Fibroblast of the aortic adventitia (primary cell): Measurements from ENCODE around the gene LRRFIP2. TPM values are rescaled to one million over a fixed set of nuclear protein-coding genes. Genes with fewer than 3 reads are reported as not detected.

ENCODE experiments used
- DNase-seq: peaks from one replicate; pipeline ENCODE4 v3.0.0-alpha.2; 2010; ENCODE audit warnings: low read depth
- H3K4me3 ChIP-seq: 2 replicates; pipeline ENCODE4 v1.5.1; 2011; ENCODE audit warnings: low read depth, mild to moderate bottlenecking, control low read depth, low read length, moderate library complexity
- total RNA-seq: library from RNA; depleted of rRNA; stranded (reverse); fragments of >200 nt; gene quantifications from 2 replicates; pipeline ENCODE4 v1.2.3, GENCODE V29; 2012; ENCODE audit warnings: low replicate concordance
- TF ChIP-seq, protein P1 (sequence below): IDR thresholded peaks from 2 replicates; pipeline ENCODE4 v1.5.1; 2011; ENCODE audit warnings: mild to moderate bottlenecking, low read length, control low read depth, inconsistent platforms; ENCODE audit not compliant: insufficient read depth

Gene LRRFIP2
- total RNA-seq, 1 donor, result 46.8 TPM

DNA sequence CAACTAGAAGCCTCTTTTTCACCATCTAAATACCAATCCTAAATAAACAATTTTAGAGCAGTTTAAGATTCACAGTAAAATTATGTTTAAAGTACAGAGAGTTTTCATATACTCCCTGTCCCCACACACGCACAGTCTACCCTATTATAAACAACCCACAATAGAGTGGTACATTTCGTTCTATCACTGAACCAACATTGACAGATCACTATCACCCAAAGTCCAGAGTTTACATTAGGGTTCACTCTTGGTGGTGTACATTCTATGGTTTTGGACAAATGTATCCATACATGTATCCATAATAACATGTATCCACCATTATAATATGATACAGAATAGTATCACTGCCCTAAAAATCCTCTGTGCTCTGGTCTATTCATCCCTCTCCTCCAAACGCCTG lies 92.1 kb downstream of the LRRFIP2 start:
- no peak for DNase-seq
- no peak overlapping the region for H3K4me3 ChIP-seq

DNA sequence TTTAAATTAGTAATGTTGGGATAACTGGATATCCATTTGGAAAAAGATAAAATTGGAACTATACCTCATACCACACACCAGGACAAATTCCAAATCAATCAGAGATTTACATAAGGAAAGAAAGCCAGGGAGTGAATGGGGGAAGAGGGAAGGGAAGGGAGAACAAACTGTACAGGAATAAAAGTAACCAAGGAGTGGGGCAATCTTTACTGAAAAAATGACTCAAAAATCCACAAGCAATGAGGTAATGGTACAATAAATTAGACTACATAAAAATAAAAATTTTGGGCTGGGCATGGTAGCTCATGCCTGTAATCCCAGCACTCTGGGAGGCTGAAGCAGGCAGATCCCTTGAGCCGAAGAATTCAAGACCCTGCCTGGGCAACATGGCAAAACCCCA lies 98.4 kb downstream of the LRRFIP2 start:
- H3K4me3 ChIP-seq, result no peak overlapping the region
- DNase-seq, result no peak
- TF ChIP-seq, protein P1, sequence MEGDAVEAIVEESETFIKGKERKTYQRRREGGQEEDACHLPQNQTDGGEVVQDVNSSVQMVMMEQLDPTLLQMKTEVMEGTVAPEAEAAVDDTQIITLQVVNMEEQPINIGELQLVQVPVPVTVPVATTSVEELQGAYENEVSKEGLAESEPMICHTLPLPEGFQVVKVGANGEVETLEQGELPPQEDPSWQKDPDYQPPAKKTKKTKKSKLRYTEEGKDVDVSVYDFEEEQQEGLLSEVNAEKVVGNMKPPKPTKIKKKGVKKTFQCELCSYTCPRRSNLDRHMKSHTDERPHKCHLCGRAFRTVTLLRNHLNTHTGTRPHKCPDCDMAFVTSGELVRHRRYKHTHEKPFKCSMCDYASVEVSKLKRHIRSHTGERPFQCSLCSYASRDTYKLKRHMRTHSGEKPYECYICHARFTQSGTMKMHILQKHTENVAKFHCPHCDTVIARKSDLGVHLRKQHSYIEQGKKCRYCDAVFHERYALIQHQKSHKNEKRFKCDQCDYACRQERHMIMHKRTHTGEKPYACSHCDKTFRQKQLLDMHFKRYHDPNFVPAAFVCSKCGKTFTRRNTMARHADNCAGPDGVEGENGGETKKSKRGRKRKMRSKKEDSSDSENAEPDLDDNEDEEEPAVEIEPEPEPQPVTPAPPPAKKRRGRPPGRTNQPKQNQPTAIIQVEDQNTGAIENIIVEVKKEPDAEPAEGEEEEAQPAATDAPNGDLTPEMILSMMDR, result no peak

More for the DNA sequence above, 92.1 kb downstream of the LRRFIP2 start:
- TF ChIP-seq, protein P1, result no peak

- TF ChIP-seq, protein P1, result no peak
- DNase-seq, result peak; percentile 83
- no peak overlapping the region for H3K4me3 ChIP-seq
Measured at GRCh38 chr3:37074178-37074577, 100.2 kb downstream of the LRRFIP2 start.

DNA sequence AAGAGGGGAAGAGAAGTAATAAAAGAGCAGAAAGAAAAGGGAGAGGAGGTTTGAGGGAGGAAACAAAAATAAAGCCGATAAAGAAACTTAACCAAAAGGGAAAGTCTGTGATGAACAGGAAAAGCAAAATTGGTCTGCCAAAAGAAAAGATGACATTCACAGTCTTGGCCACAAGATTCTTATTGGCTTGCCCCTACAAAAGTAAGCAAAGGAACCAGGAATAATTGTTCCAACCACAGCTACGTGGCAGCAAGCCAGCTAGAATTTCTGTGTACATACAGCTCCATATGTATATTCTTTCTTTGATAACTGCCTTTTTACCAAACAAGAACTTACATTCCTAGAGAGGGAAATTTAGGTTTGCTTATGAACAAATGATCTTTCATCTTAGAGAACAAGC lies 101.5 kb downstream of the LRRFIP2 start:
- TF ChIP-seq, protein P1, result no peak
- DNase-seq, result peak; percentile 88
- H3K4me3 ChIP-seq, result peak overlapping the region; percentile 29

GRCh38 chr3:37071921-37072320 lies 102.5 kb downstream of the LRRFIP2 start:
- peak; percentile 31 for DNase-seq

GRCh38 chr3:37068031-37068430 lies 106.4 kb downstream of the LRRFIP2 start:
- H3K4me3 ChIP-seq, result no peak overlapping the region
- TF ChIP-seq, protein P1, result no peak
- DNase-seq, result no peak

More at GRCh38 chr3:37071921-37072320, 102.5 kb downstream of the LRRFIP2 start:
- no peak overlapping the region for H3K4me3 ChIP-seq
- TF ChIP-seq, protein P1, result no peak

GRCh38 chr3:37067577-37067976 lies 106.8 kb downstream of the LRRFIP2 start:
- TF ChIP-seq, protein P1, result no peak
- H3K4me3 ChIP-seq, result no peak overlapping the region
- DNase-seq, result no peak
